IPS-18c (cell line): Measurements from ENCODE around the gene STIMATE.

Experiments
- H3K4me3 ChIP-seq: 2 replicates; pipeline ENCODE4 v1.7.0; 2013; ENCODE audit warnings: low read depth, mild to moderate bottlenecking, low read length, moderate library complexity; ENCODE audit not compliant: insufficient read depth
- H3K9me3 ChIP-seq: one replicate; pipeline ENCODE4 v1.6.1; 2013; ENCODE audit warnings: mild to moderate bottlenecking, low read length, moderate library complexity; ENCODE audit not compliant: control insufficient read depth, insufficient read depth

STIMATE gene

DNA sequence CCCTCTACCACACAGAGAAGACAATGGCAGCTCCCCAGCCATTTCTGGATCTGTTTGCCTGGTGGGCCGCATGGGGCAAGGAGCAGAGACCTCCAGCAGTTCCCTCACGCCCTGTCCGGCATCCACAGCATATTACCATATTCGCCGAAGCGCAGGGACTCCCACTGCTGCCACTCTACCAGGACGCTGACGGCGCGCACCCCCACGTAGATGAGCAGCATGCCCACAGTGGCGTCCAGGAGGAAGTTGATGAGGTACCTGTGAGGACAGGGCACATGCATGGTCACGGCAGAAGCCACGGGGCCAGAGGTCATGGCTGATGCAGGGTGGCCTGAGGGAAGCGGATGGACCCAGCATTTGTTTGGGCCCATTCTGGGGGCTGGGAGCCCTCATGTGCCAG, 47.7 kb downstream of the STIMATE start:
- H3K9me3 ChIP-seq, result no peaks in the 10 kb centered on the region
- H3K4me3 ChIP-seq, result no peak overlapping the region

DNA sequence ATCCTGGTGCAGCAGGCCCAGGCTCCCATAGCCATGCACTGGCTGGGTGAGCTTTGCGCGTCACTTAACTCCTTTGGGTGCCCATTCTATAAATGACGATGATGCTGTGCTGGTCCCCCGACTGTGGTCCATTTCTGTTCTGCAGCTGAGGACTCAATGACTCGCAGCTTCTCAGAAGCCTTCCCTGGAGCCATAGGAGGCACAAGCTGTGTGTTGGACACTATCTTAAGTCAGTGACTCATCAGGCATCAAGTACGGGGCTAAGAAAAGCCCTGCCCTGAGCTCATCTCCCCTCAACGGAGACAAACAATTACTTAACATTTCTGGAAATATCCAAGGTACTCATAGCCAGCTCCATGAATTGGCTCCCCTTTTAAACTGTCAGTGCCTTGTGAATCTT, 48.7 kb downstream of the STIMATE start:
- Histone ChIP-seq H3K9me3 (no peaks in the 10 kb centered on the region), H3K4me3 (no peak overlapping the region)

DNA sequence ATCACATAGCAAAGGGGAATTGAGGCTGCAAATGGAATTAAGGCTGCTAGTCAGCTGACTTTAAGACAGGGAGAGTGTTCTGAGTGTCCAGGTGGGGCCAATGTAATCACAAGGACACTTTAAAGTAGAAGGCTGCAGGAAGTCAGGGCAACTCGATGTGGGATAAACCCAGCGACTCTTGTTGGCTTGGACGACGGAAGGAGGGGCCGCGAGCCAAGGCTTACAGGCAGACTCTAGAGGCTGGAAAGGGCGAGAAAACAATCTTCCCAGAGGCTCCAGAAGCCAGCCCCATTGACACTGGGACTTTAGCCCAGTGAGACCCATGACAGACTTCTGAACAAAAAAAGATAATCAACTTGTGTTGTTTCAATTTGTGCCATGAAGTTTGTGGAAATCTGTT, 49.6 kb downstream of the STIMATE start:
- Histone ChIP-seq H3K9me3 (no peaks in the 10 kb centered on the region), H3K4me3 (no peak overlapping the region)

DNA sequence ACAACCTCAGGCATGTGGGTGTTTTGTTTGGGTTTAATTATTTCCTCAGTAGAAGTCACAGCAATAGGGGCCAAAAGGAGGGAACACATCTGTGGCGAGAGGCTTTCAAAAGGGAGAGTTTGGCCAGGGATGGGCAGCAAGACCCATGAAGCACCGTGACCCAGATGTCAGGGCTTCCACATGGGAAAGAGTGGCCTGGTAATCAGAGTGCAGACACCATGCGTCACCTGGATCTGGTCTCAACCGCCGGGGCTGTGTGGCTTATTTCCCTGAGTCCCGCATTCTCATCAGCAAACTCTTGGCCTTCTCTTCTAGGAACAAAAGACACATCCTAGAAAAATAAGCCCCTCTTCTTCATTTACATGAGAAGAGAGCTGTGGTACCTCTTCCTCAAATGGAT, 50.1 kb downstream of the STIMATE start:
- Histone ChIP-seq H3K9me3 (no peaks in the 10 kb centered on the region), H3K4me3 (no peak overlapping the region)

- Histone ChIP-seq H3K9me3 (no peaks in the 10 kb centered on the region), H3K4me3 (no peak overlapping the region)
Measured at GRCh38 chr3:52846432-52846965, 50.8 kb downstream of the STIMATE start.

DNA sequence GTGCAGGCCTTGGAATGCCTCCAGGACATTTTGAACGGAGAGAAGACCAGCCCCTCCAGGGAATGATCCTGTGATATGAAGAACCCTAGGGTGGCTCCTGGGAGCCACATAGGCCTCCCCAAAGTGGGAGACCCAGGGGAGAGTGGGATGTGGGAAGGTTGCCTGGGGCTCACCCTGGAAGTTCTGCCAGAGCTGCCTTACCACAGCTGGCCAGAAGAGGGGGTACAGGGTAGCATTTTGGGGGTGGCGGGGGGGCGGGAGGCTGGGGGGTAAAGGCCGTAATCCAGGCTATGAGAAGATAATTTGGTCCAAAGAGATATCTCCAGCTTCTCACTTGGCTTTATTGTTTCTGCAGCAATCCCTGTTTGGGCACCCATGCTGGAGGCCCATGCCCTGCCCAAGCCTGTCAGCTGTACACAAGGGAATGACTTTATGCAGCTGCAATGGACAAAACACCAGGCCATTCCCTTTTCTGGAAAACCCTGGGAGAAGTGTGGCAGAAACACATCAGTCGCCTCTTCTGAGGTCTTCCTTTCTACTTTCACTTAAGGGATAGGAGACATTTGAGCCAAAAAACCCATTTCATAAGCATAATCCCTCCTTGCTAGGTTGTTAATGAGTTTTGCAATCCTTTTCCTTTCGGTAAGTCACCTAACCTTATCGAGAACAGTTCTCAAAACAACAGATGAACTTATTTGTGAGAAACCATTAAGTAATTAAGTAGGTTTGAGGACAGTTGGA, 51.5 kb downstream of the STIMATE start:
- H3K4me3 ChIP-seq, result no peak overlapping the region
- H3K9me3 ChIP-seq, result no peaks in the 10 kb centered on the region

- Histone ChIP-seq H3K9me3 (no peaks in the 10 kb centered on the region), H3K4me3 (no peak overlapping the region)
Measured at GRCh38 chr3:52845157-52845556, 52.2 kb downstream of the STIMATE start.

DNA sequence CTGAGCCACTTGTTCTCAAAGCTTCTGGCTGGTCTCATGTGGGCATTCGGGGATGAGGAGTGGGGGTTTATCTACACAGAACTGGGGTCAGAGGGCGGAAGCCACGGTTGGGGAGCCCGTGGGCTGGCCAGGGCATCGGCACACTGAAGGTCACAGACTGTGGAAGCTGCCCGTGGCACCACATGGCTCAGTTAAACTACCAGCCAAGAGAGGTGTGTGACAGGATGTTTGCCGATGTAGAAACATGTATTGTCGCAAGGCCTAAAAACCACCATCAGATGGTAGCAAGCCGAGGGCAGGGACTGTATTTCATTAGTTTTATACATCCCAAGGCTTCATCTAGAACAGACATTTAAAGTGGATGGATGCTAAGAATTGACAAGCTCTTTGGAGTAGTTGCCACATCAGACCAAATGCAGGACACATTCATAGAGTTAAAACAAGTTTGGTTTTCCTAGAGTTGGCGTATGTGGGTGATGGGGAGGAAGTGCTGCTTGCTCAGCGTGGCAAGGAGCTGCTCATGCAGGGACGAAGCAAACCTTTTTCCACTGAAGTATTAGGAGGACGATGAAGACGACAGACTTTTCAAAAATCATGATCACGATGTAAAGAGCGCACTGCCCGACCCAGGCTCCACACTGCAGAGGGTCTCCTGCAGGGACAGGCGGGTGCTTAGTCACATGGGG, 52.9 kb downstream of the STIMATE start:
- no peak overlapping the region for H3K4me3 ChIP-seq
- H3K9me3 ChIP-seq, result no peaks in the 10 kb centered on the region

DNA sequence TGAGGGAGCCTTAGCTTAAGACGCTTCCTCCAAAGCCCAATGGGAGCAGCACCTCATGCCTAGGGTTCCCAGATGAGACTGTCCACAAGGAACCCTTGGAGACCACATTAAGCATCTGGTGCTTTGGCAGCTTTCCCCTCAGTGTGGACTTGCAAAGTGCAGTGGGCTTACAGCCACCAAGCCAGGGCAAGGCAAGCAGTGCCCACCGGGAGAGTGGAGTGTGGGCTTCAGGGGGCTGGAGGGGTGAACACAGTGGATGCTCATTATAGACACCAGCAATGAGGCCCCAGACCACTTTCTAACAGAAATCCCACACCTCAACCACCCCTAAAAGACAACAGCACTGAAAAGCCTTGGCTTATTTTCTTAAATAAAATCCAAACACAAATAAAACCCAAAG, 53.5 kb downstream of the STIMATE start:
- H3K9me3 ChIP-seq, result no peaks in the 10 kb centered on the region
- no peak overlapping the region for H3K4me3 ChIP-seq

- Histone ChIP-seq H3K4me3 (no peak overlapping the region), H3K9me3 (no peaks in the 10 kb centered on the region)
Measured at GRCh38 chr3:52843108-52843865, 54.1 kb downstream of the STIMATE start.

- H3K4me3 ChIP-seq, result no peak overlapping the region
- H3K9me3 ChIP-seq, result no peaks in the 10 kb centered on the region
Measured at GRCh38 chr3:52842424-52842823, 54.9 kb downstream of the STIMATE start.

- no peaks in the 10 kb centered on the region for H3K9me3 ChIP-seq
- H3K4me3 ChIP-seq, result no peak overlapping the region
Measured at GRCh38 chr3:52841981-52842340, 55.4 kb downstream of the STIMATE start.

DNA sequence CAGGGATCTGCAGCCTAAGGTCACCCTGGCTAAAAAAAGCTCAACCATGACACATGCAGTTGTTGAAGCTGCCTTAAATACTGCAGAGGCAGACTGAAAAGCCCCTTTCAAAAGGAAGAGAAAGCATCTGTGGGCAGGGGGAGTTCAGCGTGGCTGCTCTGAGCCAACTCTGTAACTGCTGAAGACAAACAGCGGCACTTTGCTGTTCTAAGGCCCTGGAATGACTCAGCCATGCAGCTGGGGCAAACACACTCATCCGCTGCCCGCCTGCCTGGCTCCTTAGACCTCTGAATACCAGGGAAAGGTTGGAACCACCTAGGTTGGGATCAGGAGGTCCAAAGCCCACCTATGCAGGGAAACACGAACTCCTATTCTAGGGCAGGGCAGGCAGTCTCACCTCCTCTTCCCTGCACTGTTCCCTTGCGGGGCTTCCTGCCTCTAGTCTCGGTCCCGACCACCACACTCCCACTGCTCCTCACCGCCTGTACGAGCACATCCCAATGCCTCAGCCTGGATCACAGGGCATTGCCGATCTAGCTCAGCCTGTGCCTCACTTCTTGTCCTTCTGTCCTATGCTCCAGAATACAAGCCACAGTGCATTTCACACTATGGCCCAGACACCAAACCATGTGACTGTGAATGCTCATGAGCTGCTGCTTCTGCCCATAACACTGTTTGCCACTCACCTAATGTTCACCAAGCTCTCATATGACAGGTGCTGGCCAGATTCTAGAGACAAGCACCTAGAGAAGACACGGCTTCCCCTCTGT, 56.0 kb downstream of the STIMATE start:
- no peaks in the 10 kb centered on the region for H3K9me3 ChIP-seq
- H3K4me3 ChIP-seq, result no peak overlapping the region

- no peak overlapping the region for H3K4me3 ChIP-seq
- H3K9me3 ChIP-seq, result no peaks in the 10 kb centered on the region
Measured at GRCh38 chr3:52839892-52840545, 57.3 kb downstream of the STIMATE start.

DNA sequence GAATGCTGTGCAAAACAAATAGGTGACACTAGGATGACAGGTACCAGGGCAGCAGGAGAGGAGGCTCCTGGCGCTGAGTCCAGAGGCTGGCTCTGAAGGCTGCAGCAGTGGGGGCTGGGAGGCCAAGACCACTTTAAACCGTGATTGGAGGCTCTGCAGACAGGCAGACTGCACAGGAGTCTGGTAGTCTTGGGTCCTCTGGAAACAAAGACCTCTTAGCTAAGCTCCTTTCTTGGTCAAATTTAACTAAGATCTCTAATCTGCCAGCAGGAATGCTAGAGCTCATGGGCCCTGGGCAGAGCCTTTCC, 58.1 kb downstream of the STIMATE start:
- Histone ChIP-seq H3K9me3 (no peaks in the 10 kb centered on the region), H3K4me3 (no peak overlapping the region)

DNA sequence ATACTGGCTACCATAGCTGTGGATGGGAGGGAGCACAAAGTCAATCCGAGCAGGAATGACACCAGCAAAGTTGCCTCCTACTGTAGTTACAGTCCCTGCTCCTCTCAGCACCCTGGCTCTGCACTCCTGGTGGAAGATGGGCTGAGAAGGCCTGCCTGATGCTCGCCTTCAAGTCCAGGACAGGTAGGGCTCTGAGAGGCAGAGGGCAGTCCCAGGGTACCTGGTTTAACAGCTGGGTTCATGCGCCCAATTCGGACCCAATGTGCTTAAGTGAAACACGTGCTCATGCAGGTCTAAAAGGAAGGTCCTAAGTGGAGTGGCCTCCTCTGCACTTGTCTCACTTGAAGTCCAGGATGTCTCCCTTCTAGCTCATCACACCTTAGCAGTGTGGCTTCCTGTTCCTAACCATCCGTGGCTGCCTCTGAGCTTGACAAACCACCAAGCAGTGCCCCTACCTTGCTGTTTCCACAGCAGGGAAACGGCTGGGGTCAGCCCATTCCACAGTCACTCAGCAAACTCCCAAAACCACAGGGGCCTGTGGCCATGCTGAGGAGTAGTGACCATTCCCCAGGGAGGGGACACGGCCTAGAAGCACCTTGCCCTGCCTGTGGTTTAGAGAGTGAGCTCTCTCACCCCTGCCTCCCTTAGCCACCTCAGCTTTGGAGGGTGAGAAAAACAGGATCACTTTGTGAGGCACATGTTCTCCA, 58.6 kb downstream of the STIMATE start:
- H3K9me3 ChIP-seq, result no peaks in the 10 kb centered on the region
- no peak overlapping the region for H3K4me3 ChIP-seq
